Right cardiac atrium (tissue), 5 donors: ENCODE measurements around the gene DHRS9. TPM values are rescaled to one million over a fixed set of nuclear protein-coding genes. Genes with fewer than 3 reads are reported as not detected.
A peak's percentile ranks its signal among the peaks of the same experiment; 100 is the strongest.
"Not testable (repeated sequence)": the region's sequence is repeated elsewhere in the genome, so short reads cannot be mapped to it uniquely, and the experiment has no call there.

Experiments
- ATAC-seq, 2 donors: fragments of 200-7000 bp; cut with Tn5 transposase; one replicate each; pipeline versions ENCODE4 v1.8.0 to v1.9.1; 2020; ENCODE audit warnings: moderate library complexity in 2 of 2, mild to moderate bottlenecking in 1 of 2
- DNase-seq, 3 donors: peaks; one replicate each; pipeline ENCODE4 v3.0.0-alpha.2; 2020
- H3K27ac ChIP-seq: one replicate; pipeline ENCODE4 v1.5.1; 2013; ENCODE audit warnings: mild to moderate bottlenecking, low read length, control low read depth, moderate library complexity
- H3K27me3 ChIP-seq: one replicate; pipeline ENCODE4 v1.6.1; 2013; ENCODE audit not compliant: control insufficient read depth, insufficient read depth
- H3K4me1 ChIP-seq: one replicate; pipeline ENCODE4 v1.6.1; 2013; ENCODE audit warnings: low read length; ENCODE audit not compliant: control insufficient read depth, insufficient read depth
- H3K4me3 ChIP-seq: one replicate; pipeline ENCODE4 v1.5.1; 2013; ENCODE audit warnings: low read length, control low read depth
- H3K9me3 ChIP-seq: one replicate; pipeline ENCODE4 v1.6.1; 2013; ENCODE audit warnings: low read length; ENCODE audit not compliant: control insufficient read depth
- WGBS: extraction: QIAGEN DNeasy Blood & Tissue Kit; methylation state at CpG from one replicate; pipeline ENCODE4 v1.1.7; 2013; 5-methylcytosine and 5-hydroxymethylcytosine counted together
- intact Hi-C, 4 donors: fragments of 100-400 bp; cut with DNase I; formaldehyde crosslinking; loops; one replicate each; pipeline versions ENCODE4 v1.11.0 to v1.14.0; 2022 to 2023
- polyA plus RNA-seq: library from polyadenylated mRNA; stranded (reverse); fragments of 200-250 nt; gene quantifications from one replicate; pipeline ENCODE4 v1.2.3, GENCODE V29; 2013
- total RNA-seq, 4 donors: library from RNA; stranded (reverse); fragmentation: NEBNext Ultra II Directional; extraction: Animal tissue kit (Norgen Biotek cat#: 25700); gene quantifications; one replicate each; pipeline ENCODE4 v1.2.1, GENCODE V29; 2021
- donor health status: healthy with polysubstance abuse.
- donor health status: DM: no; HTN: yes; CAD: no.
- donor health status: DM: no; HTN: no; CAD: no.
- donor health status: DM: no; HTN: yes; CAD: no; lungs with severe emphysema.
- donor health status: DM: yes; HTN: yes; CAD: no.

The DHRS9 gene
- total and polyA plus RNA-seq, 5 donors: 44.7 to 84.0 (median 51.8) TPM

GRCh38 chr2:169114056-169114455 lies 44.7 kb downstream of the DHRS9 start:
- 87% methylated on average over 4 of the region's 4 CpGs for WGBS
- DNase-seq: no peak
- Histone ChIP-seq H3K4me1 (peaks cover 10% of the 10 kb centered on the region), H3K4me3 (no peak overlapping the region), H3K9me3 (no peaks in the 10 kb centered on the region), H3K27me3 (no peaks in the 10 kb centered on the region), H3K27ac (no peak overlapping the region)
- intact Hi-C loops: no loop called here
- no peak for ATAC-seq

DNA sequence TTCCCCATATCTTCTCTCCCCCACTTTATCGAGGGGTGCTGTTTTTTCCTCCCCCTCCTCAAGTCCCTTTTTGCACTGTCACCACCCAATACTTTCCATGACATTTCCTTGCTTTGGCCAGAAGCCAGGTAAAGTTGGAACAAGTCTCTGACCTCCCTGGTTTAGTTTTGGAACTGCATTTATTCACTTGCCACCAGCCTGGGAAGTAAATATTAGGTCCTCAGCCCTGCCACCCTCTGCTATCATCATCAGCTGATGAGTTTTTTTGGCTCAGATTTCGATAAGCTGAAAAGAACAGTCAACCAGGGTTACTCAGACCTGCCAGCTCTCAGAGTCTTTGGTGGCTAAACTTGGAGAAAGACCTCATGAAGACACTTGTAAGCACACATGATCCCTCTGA lies 47.0 kb downstream of the DHRS9 start:
- WGBS: 12% methylated on average over 2 of the region's 2 CpGs
- peak overlapping the region; percentile 71 for H3K27ac ChIP-seq
- no peaks in the 10 kb centered on the region for H3K27me3 ChIP-seq
- H3K4me3 ChIP-seq: no peak overlapping the region
- no peak for DNase-seq
- peaks cover 10% of the 10 kb centered on the region for H3K4me1 ChIP-seq
- intact Hi-C loops: no loop called here
- ATAC-seq: peak; percentile 67 to 68
- no peaks in the 10 kb centered on the region for H3K9me3 ChIP-seq

- intact Hi-C loops: no loop called here
- Histone ChIP-seq H3K4me1 (peaks cover 10% of the 10 kb centered on the region), H3K27me3 (no peaks in the 10 kb centered on the region), H3K27ac (peak overlapping the region; percentile 48), H3K4me3 (no peak overlapping the region), H3K9me3 (no peaks in the 10 kb centered on the region)
- ATAC-seq (no peak), DNase-seq (no peak)
Measured at GRCh38 chr2:169116993-169117392, 47.6 kb downstream of the DHRS9 start.

DNA sequence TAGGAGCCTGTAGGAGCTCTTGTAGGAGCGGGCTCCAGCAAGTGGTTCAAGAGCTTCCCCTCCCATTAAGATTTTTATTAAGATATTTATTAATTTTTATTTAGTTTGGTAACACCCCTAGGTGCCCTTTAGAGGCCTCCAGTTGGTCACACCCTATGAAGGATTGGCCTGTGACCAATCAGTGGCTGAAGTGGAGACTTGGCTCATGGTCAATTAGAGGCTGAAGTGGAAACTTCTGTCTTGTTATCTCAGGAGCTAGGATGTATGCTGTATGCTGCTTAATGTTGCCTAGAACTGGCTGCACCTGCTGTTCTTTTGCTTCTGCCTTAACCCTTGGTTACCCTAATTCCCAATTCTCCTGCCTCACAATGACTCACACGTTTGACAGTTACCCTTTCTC lies 48.7 kb downstream of the DHRS9 start:
- 78% methylated on average over 2 of the region's 2 CpGs for WGBS

DNA sequence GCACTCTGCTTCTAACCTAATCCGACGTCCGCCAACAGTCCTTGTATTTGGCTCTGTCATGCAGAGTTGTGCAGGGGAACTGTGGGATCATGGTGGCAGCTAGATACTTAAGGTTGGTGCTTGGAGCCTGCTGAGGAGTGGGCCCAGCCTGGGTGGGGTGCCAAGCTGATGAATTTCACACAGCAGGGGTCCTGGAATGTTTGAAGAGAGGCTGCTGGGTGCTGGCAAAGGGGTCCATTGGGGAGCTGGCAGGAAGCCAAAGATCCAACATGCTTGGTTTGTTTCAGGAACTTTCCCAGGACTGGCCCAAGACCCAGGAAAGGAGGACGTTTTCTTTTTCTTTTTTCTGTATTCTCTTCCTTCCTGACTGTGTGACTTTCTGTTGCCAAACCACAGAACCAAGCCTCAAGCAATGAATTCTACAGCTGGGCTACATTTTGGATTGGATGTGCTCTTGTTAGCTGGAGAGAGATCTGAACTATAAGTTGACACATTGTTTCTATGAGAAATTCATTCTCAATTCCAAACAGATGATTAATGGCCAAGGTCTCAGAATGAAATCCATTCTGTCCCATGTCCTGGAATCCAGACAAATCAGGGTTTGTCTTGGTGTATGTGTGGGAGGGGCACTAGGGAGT lies 49.9 kb downstream of the DHRS9 start:
- Histone ChIP-seq H3K9me3 (no peaks in the 10 kb centered on the region), H3K27ac (no peak overlapping the region), H3K4me3 (no peak overlapping the region), H3K27me3 (no peaks in the 10 kb centered on the region), H3K4me1 (peaks cover 10% of the 10 kb centered on the region)
- intact Hi-C loops: no loop called here
- WGBS: 65% methylated on average over 4 of the region's 4 CpGs
- DNase-seq (no peak), ATAC-seq (no peak)

More for the DNA sequence above, 48.7 kb downstream of the DHRS9 start:
- ATAC-seq (no peak), DNase-seq (no peak)
- Histone ChIP-seq H3K9me3 (no peaks in the 10 kb centered on the region), H3K27ac (no peak overlapping the region), H3K4me3 (no peak overlapping the region), H3K27me3 (no peaks in the 10 kb centered on the region), H3K4me1 (peaks cover 10% of the 10 kb centered on the region)
- intact Hi-C loops: no loop called here

GRCh38 chr2:169119851-169120250 lies 50.5 kb downstream of the DHRS9 start:
- H3K9me3 ChIP-seq: no peaks in the 10 kb centered on the region
- intact Hi-C loops: no loop called here
- H3K27me3 ChIP-seq: no peaks in the 10 kb centered on the region
- DNase-seq (no peak), ATAC-seq (no peak)
- peaks cover 10% of the 10 kb centered on the region for H3K4me1 ChIP-seq
- no peak overlapping the region for H3K4me3 ChIP-seq
- 77% methylated on average over 4 of the region's 4 CpGs for WGBS
- no peak overlapping the region for H3K27ac ChIP-seq

DNA sequence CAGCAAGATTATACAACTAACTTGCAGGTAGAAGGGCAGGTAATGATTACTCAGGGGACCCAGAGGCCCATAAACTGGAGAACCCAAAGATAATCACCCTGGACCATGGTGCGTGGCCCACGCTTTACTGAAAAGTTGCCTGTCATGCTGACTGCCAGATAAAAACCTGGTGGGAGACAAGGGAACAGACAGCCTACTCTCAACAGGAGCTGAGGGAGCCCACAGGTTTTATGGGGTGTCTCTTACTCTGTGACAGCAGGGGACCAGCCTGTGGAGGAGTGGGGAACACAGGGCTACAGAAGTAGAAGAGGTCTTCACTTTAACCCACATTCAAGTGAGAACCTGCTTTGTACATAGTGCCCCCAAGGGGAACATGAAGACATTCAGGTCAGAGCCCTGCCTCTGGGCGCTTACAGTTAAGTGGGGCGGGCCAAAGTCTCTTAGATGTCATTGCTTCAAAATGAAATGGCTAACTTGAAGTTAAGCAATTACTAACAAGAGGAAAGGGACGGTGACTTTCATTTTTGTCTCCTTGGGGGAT lies 60.4 kb downstream of the DHRS9 start:
- intact Hi-C loops: no loop called here
- 90% methylated on average over 5 of the region's 5 CpGs for WGBS
- ATAC-seq: no peak

DNA sequence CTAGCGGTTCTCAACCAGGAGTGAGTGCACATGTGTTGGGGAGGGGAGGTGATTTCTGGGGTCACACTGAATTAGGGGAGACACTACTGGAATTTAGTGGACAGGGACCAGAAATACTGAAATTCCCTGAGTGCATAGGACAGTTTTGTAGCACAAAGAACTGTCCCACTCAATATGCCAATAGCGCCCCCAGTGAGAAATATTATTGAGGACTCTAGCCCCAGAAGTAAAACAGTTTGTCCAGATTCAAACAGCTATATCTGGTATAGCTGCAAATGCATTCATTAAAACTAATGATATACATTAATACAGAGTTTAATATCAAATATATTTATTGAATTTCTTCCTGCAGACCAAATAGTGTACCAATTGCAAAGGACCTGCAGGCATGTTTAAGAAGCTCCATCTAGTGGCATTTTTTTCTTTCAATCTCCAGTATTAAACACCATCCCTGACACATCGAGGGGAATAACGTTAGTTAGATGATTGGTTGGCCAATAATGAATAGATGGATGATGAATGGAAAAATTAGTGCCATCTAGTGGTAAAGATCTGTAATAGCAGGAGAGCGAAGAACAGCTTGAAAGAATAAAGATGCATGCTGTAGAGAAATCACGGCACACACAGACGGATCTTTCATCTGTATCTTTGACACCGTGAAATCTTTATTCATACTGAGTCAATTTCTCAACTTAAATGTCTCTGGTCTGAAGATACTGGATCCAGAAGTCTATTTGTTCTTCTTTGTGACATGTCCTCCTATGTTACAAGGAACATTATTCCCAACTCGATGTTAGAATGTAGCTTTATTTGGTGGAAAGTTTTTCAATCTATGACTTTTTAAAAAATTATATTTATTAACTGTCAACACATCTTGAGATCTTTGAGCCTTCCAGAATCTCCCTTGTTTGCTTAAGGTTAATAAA lies 62.5 kb downstream of the DHRS9 start:
- intact Hi-C loops: no loop called here
- no peak overlapping the region for H3K27ac ChIP-seq
- no peaks in the 10 kb centered on the region for H3K4me1 ChIP-seq
- no peak overlapping the region for H3K4me3 ChIP-seq
- 30% methylated on average over 9 of the region's 9 CpGs for WGBS
- no peaks in the 10 kb centered on the region for H3K9me3 ChIP-seq
- no peaks in the 10 kb centered on the region for H3K27me3 ChIP-seq
- DNase-seq (no peak), ATAC-seq (peak; percentile 33 to 49)

More for the DNA sequence above, 60.4 kb downstream of the DHRS9 start:
- no peaks in the 10 kb centered on the region for H3K9me3 ChIP-seq
- no peak overlapping the region for H3K4me3 ChIP-seq
- no peak for DNase-seq
- no peaks in the 10 kb centered on the region for H3K4me1 ChIP-seq
- H3K27me3 ChIP-seq: no peaks in the 10 kb centered on the region
- no peak overlapping the region for H3K27ac ChIP-seq

DNA sequence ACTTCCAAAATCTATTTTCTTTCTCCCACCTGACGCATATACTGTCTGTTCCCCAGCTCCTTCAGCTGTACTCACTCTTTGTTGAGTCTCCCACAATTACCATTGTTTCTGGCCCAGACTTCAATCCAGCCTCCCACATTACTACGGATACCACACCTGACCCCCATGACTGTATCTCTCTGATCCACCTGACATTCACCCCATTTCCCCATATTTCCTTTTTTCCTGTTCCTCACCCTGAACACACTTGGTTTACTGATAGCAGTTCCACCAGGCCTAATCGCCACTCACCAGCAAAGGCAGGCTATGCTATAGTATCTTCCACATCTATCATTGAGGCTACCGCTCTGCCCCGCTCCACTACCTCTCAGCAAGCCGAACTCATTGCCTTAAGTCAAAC lies 64.9 kb downstream of the DHRS9 start:
- WGBS: 78% methylated on average over 6 of the region's 6 CpGs
- H3K27ac ChIP-seq, H3K27me3 ChIP-seq, H3K9me3 ChIP-seq, H3K4me1 ChIP-seq, ATAC-seq, DNase-seq, intact Hi-C loops, H3K4me3 ChIP-seq: not testable (repeated sequence)

DNA sequence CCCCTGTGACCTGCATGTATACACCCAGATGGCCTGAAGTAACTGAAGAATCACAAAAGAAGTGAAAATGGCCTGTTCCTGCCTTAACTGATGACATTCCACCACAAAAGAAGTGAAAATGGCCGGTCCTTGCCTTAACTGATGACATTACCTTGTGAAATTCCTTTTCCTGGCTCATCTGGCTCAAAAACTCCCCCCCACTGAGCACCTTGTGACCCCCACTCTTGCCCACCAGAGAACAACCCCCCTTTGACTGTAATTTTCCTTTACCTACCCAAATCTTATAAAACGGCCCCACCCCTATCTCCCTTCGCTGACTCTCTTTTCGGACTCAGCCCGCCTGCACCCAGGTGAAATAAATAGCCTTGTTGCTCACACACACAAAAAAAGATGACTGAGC lies 67.1 kb downstream of the DHRS9 start:
- WGBS: 94% methylated on average over 4 of the region's 5 CpGs
- ATAC-seq, DNase-seq, H3K4me1 ChIP-seq, H3K27me3 ChIP-seq, H3K9me3 ChIP-seq, H3K27ac ChIP-seq, H3K4me3 ChIP-seq, intact Hi-C loops: not testable (repeated sequence)

DNA sequence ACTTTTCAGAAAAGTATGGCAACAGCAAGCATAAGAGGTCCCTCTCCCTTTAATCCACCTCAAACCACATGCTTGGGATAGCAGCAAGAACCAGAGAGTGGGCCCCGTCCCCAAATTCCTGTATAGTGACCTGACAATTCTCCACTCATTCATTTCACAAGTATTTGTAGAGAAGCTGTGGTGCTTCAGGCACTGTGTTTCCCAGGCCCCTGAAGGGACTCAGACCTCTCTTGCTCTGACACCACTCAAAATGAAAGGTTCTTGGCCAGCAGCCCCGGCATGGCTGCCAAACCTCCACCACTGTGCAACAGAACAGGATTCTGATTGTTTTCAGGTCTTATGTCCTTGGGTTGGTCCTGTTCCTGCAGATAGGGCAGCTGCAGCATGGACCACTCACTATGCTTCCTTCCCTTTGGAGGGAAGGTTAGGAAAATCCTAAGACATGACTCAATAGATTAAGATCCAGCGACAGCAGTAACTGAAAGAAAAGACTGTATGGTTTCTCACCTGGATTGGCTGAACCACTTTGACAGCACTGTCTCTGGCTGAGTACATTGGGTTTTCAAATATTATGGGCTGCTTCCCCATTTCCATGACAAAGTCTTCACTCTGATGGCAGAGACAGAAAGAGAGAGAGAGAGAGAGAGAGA lies 67.6 kb downstream of the DHRS9 start:
- WGBS: 42% methylated on average over 3 of the region's 3 CpGs
- no peaks in the 10 kb centered on the region for H3K27me3 ChIP-seq
- H3K4me3 ChIP-seq: no peak overlapping the region
- H3K9me3 ChIP-seq: no peaks in the 10 kb centered on the region
- H3K27ac ChIP-seq: no peak overlapping the region
- ATAC-seq (peak; percentile 48 to 75), DNase-seq (peak; percentile 25 to 70 (median 67))
- H3K4me1 ChIP-seq: no peaks in the 10 kb centered on the region
- intact Hi-C loops: no loop called here
